Measurements from ENCODE around the gene CDKN2A.

GRCh38 chr9:21958833-21959232 lies 35.4 kb downstream of the CDKN2A start:
- TF ChIP-seq PHF21A (IDR thresholded peaks at IDR 0.05; ENCODE audit: borderline replicate concordance, low read depth) (no peak), POLR2A (conservative IDR thresholded peaks at IDR 0.05) (no peak), ZNF766 (CRISPR knock-in tag; conservative IDR thresholded peaks at IDR 0.05) (no peak), HMG20A (CRISPR knock-in tag; conservative IDR thresholded peaks at IDR 0.05) (no peak), CTCF (IDR thresholded peaks at IDR 0.05 in 2 of 3, conservative IDR thresholded peaks at IDR 0.05 in 1 of 3; ENCODE audit: insufficient read depth in 2 of 3, low read depth in 1 of 3, low read length in 3 of 3) (no peak), ZBTB7A (IDR thresholded peaks at IDR 0.05; ENCODE audit: borderline replicate concordance, control insufficient read depth, low read depth, low read length) (no peak), SETDB1 (IDR thresholded peaks at IDR 0.05; ENCODE audit: low read length) (no peak), MAZ (CRISPR knock-in tag; conservative IDR thresholded peaks at IDR 0.05 in 1 of 2, IDR thresholded peaks at IDR 0.05 in 1 of 2) (no peak), YBX1 (IDR thresholded peaks at IDR 0.05) (no peak), PREB (CRISPR knock-in tag; IDR thresholded peaks at IDR 0.05) (no peak)

Measured in K562 (cell line).